Measurements from ENCODE around the gene GBP4. TPM values are rescaled to one million over a fixed set of nuclear protein-coding genes. Genes with fewer than 3 reads are reported as not detected.

Gene GBP4
- total RNA-seq, 1 experiment from 2014 or later, result 0.05 TPM

DNA sequence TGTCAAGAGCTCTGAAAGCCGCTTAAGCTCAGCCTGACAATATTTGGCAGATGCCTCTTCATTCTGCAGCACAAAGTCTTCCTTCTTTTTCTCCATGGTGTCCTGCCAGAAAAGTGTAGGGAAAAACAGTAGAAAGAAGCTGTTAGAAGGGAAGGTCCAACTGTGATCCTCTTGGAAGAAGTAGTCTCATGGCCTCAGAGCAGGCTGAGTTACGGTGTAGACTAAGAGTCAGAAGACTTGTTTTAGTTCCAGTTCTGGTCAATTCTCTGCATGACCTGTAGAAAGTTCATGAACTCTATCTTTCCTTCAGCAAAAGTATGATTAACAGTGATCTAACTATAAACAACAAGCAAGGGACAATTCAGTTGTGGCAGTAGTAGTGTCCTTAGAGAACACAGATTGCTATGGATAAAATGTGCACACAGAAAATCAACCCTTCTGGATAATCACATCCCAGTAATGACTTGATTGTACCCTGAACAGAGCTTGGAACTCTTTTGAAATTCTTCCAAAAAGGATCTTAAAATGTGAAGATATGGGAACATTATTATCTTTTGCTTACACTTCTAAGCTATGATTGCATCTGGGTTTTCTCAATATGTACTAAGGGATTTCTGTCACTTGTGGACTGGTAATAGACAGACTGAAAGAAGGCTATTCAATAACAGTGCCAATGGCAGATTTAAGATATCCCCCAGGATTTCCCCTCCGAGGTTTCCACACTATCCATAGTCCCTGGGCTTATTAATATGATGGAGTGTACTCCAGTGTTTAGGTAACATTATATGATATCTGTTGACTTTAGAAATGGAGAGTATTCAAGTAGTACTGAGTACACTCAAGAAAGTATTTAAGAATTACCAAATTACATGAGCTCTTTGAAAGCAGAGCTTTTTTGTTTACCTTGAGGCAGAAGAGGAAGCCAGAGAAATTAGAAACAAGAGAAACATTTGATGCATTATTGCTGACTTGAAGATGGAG, 50.8 kb downstream of the GBP4 start:
- Histone ChIP-seq H3K4me3 (replicated peaks in 1 of 2; ENCODE audit: low read depth in 1 of 2, low read length in 2 of 2) (no peak overlapping the region), H3K27me3 (ENCODE audit: insufficient read depth, low read length) (no peaks in the 10 kb centered on the region), H3K4me1 (ENCODE audit: control insufficient read depth in 1 of 2, insufficient read depth in 2 of 2, low read length in 2 of 2) (no peaks in the 10 kb centered on the region), H2AFZ (ENCODE audit: low read depth, low read length, poor library complexity, severe bottlenecking) (no peak overlapping the region), H3K9ac (ENCODE audit: low read length) (no peak overlapping the region), H3K79me2 (ENCODE audit: insufficient read depth, low read length) (no peaks in the 10 kb centered on the region), H3K4me2 (ENCODE audit: low read length) (no peak overlapping the region), H4K20me1 (ENCODE audit: insufficient read depth) (no peaks in the 10 kb centered on the region), H3K9me3 (ENCODE audit: control insufficient read depth in 1 of 2, insufficient read depth in 1 of 2, low read depth in 1 of 2, low read length in 2 of 2) (no peaks in the 10 kb centered on the region), H3K9me2 (ENCODE audit: insufficient read depth) (no peaks in the 10 kb centered on the region), H3K36me3 (ENCODE audit: control insufficient read depth in 1 of 2, insufficient read depth in 2 of 2, low read length in 2 of 2) (no peaks in the 10 kb centered on the region), H3K27ac (ENCODE audit: low read depth, low read length) (no peak overlapping the region)
- DNase-seq (ENCODE audit: low read depth, low spot score), result no peak
- no TSS peak for BruUV-seq (replicated peaks)
- intact Hi-C loops (cut with micrococcal nuclease), result no loop called here
- RAD21 ChIA-PET (ENCODE audit: low non-redundant PET in 1 of 2, low total read pairs in 2 of 2, uncharacterized antibody in 2 of 2, unreplicated experiment in 2 of 2), result no interaction called here
- CTCF ChIA-PET, result interaction anchor here (1.8 kb wide), 1 partner anchor 62 kb away, joined by 7 read pairs; no protein-coding TSS in a partner anchor
- POLR2A ChIA-PET, result no interaction called here
- TF ChIP-seq CEBPB (IDR thresholded peaks at IDR 0.05; ENCODE audit: low read depth) (no peak), POLR2A (IDR thresholded peaks at IDR 0.05; ENCODE audit: borderline replicate concordance, extremely low read depth, insufficient read depth, insufficient read length) (no peak), SIN3A (IDR thresholded peaks at IDR 0.05; ENCODE audit: low read depth) (no peak), CBX3 (IDR thresholded peaks at IDR 0.05; ENCODE audit: low read depth) (no peak), SRF (IDR thresholded peaks at IDR 0.05; ENCODE audit: low read depth) (no peak), ELF1 (IDR thresholded peaks at IDR 0.05; ENCODE audit: borderline replicate concordance, low read depth) (no peak), EZH2phosphoT487 (IDR thresholded peaks at IDR 0.05; ENCODE audit: borderline replicate concordance) (no peak), POLR2AphosphoS5 (IDR thresholded peaks at IDR 0.05; ENCODE audit: low read depth, low read length) (no peak), RAD21 (IDR thresholded peaks at IDR 0.05; ENCODE audit: low read depth) (no peak), YY1 (IDR thresholded peaks at IDR 0.05; ENCODE audit: extremely low read depth, insufficient replicate concordance, low read depth, low read length) (no peak)
- TF ChIP-seq, protein P1, sequence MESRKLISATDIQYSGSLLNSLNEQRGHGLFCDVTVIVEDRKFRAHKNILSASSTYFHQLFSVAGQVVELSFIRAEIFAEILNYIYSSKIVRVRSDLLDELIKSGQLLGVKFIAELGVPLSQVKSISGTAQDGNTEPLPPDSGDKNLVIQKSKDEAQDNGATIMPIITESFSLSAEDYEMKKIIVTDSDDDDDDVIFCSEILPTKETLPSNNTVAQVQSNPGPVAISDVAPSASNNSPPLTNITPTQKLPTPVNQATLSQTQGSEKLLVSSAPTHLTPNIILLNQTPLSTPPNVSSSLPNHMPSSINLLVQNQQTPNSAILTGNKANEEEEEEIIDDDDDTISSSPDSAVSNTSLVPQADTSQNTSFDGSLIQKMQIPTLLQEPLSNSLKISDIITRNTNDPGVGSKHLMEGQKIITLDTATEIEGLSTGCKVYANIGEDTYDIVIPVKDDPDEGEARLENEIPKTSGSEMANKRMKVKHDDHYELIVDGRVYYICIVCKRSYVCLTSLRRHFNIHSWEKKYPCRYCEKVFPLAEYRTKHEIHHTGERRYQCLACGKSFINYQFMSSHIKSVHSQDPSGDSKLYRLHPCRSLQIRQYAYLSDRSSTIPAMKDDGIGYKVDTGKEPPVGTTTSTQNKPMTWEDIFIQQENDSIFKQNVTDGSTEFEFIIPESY (IDR thresholded peaks at IDR 0.05; ENCODE audit: extremely low read depth, insufficient replicate concordance, low read length), result no peak
- no peak for ATAC-seq

Data from HCT116 (cell line).